ENCODE results near the gene INPP5A. TPM values are rescaled to one million over a fixed set of nuclear protein-coding genes. Genes with fewer than 3 reads are reported as not detected.

INPP5A gene
- total RNA-seq, 1 donor from 2014 or later: 45.2 TPM

DNA sequence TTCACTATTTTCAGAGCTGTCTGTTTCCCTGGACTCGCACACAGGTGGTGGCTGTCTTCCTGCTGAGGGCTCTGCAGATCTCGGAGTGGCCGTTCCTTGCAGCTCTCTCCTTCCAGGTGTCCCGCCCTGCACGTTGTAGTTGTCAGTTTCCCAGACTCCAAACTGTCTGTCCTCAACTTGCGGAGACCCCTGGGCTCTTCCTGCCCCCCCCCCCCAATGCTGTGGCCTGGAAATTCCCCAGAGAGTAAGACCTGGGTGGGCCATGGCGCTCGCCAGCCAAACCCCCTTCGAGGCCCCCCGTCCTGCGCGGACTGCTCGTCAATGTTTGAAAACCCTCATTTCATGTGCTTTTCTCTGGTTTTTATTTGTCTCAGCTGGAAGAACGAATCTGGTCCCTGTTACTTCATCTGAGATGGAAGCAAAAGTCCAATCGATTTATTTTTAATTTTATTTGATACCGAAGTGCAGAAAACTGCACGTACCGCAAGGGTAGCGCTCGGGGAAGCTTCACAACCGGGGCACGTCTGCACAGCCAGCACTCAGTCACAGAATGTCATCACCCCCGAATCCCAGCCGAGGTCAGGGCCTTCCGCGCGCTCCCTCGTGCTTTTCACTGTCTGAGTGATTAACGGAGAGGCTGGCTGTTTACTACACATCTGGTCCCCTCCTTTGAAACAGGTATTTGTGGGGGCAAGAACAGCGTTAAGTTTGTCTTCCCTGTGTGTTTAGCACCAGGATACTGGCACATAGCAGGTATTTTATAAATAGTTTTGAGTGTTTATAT is 294.8 kb downstream of the INPP5A start:
- Mint-ChIP-seq H3K27me3 (ENCODE audit: unreplicated experiment) (peaks cover 6% of the 10 kb centered on the region), H3K4me1 (ENCODE audit: unreplicated experiment) (no peaks in the 10 kb centered on the region), H3K4me3 (ENCODE audit: unreplicated experiment) (no peak overlapping the region), H3K27ac (ENCODE audit: unreplicated experiment) (no peak overlapping the region), H3K36me3 (ENCODE audit: low read depth, unreplicated experiment) (no peaks in the 10 kb centered on the region), H3K9me3 (ENCODE audit: unreplicated experiment) (no peaks in the 10 kb centered on the region)
- no peak for DNase-seq (ENCODE audit: low spot score)
- TF ChIP-seq, protein P1, sequence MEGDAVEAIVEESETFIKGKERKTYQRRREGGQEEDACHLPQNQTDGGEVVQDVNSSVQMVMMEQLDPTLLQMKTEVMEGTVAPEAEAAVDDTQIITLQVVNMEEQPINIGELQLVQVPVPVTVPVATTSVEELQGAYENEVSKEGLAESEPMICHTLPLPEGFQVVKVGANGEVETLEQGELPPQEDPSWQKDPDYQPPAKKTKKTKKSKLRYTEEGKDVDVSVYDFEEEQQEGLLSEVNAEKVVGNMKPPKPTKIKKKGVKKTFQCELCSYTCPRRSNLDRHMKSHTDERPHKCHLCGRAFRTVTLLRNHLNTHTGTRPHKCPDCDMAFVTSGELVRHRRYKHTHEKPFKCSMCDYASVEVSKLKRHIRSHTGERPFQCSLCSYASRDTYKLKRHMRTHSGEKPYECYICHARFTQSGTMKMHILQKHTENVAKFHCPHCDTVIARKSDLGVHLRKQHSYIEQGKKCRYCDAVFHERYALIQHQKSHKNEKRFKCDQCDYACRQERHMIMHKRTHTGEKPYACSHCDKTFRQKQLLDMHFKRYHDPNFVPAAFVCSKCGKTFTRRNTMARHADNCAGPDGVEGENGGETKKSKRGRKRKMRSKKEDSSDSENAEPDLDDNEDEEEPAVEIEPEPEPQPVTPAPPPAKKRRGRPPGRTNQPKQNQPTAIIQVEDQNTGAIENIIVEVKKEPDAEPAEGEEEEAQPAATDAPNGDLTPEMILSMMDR (IDR thresholded peaks at IDR 0.05; ENCODE audit: unreplicated experiment): no peak

Other genes with a start within 250 kb of the INPP5A start
- 12.6 TPM for gene STK32C, start 229.8 kb upstream of the INPP5A start, total RNA-seq (ENCODE audit: unreplicated experiment)
- gene LRRC27, start 205.6 kb upstream of the INPP5A start, total RNA-seq (ENCODE audit: unreplicated experiment): 11.1 TPM
- 7.6 TPM for gene PWWP2B, start 140.6 kb upstream of the INPP5A start, total RNA-seq (ENCODE audit: unreplicated experiment)
- gene NKX6-2, start 248.4 kb downstream of the INPP5A start, total RNA-seq (ENCODE audit: unreplicated experiment): not detected

Data from endothelial cell (in vitro differentiated cells).